T-cell (primary cell): ENCODE results near the gene PLXNA2. TPM values are rescaled to one million over a fixed set of nuclear protein-coding genes. Genes with fewer than 3 reads are reported as not detected.

Experiments
- ATAC-seq, 4 experiments: fragments of 200-7000 bp in 3 of 4; fragments of 150-1000 bp in 1 of 4; cut with Tn5 transposase; replicated peaks in 1 of 4; 1 replicate in 3 of 4; 2 replicates in 1 of 4; pipeline ENCODE4 v1.10.0; 2021; ENCODE audit warnings: moderate library complexity in 3 of 4, mild to moderate bottlenecking in 2 of 4, moderate number of reproducible peaks in 1 of 4
- CTCF ChIA-PET, 2 donors: fragments of 300-600 bp; sonication (Branson Sonifier 250); formaldehyde crosslinking; loops; one replicate each; lab custom pipeline; 2022; ENCODE audit warnings: antibody characterized with exemption in 2 of 2; lab: Charles Lee
- POLR2A ChIA-PET, 2 donors: fragments of 300-600 bp; sonication (Branson Sonifier 250); formaldehyde crosslinking; loops; one replicate each; lab custom pipeline; 2022; ENCODE audit warnings: antibody characterized with exemption in 2 of 2; lab: Charles Lee
- DNase-seq, 35 experiments: peaks; one replicate each; pipeline versions ENCODE4 v3.0.0 to v3.0.0-alpha.2; 2013 to 2023
- H3K27ac ChIP-seq: one replicate; pipeline ENCODE4 v1.5.1; 2013; ENCODE audit warnings: low read length
- H3K27me3 ChIP-seq, 2 experiments: replicated peaks in 1 of 2; 1 replicate in 1 of 2; 2 replicates in 1 of 2; pipeline versions ENCODE4 v1.6.1 to v1.7.0; 2013; ENCODE audit warnings: low read length in 1 of 2, mixed read lengths in 1 of 2; ENCODE audit not compliant: control insufficient read depth in 2 of 2, insufficient read depth in 2 of 2; ENCODE audit errors: extremely low read depth in 1 of 2
- H3K36me3 ChIP-seq, 2 donors: 1 replicate in 1 of 2; 2 replicates in 1 of 2; pipeline versions ENCODE4 v1.6.1 to v1.7.0; 2013; ENCODE audit warnings: low read length in 1 of 2; ENCODE audit not compliant: control insufficient read depth in 2 of 2, insufficient read depth in 1 of 2; ENCODE audit errors: extremely low read depth in 1 of 2
- H3K4me1 ChIP-seq, 2 experiments: 1 replicate in 1 of 2; 2 replicates in 1 of 2; pipeline versions ENCODE4 v1.6.1 to v1.7.0; 2013; ENCODE audit warnings: low read length in 2 of 2, mixed read lengths in 1 of 2; ENCODE audit not compliant: insufficient read depth in 2 of 2, control insufficient read depth in 1 of 2; ENCODE audit errors: extremely low read depth in 1 of 2
- H3K4me3 ChIP-seq, 2 donors: 1 replicate in 1 of 2; 2 replicates in 1 of 2; pipeline versions ENCODE4 v1.5.1 to v1.7.0; 2013; ENCODE audit warnings: mild to moderate bottlenecking in 2 of 2, low read length in 1 of 2, moderate library complexity in 1 of 2; ENCODE audit not compliant: control insufficient read depth in 1 of 2; ENCODE audit errors: extremely low read depth in 1 of 2
- H3K9me3 ChIP-seq: 2 replicates; pipeline ENCODE4 v1.7.0; 2013
- H3K27ac Mint-ChIP-seq, 2 donors: one replicate each; pipeline ENCODE4 v1.8.0; 2020 to 2021; ENCODE audit warnings: mild to moderate bottlenecking in 2 of 2, mixed read lengths in 2 of 2
- H3K27me3 Mint-ChIP-seq, 2 donors: one replicate each; pipeline ENCODE4 v1.8.0; 2021 to 2022; ENCODE audit warnings: mixed read lengths in 2 of 2
- H3K36me3 Mint-ChIP-seq: one replicate; pipeline ENCODE4 v1.8.0; 2021; ENCODE audit warnings: mixed read lengths
- H3K4me1 Mint-ChIP-seq, 3 donors: one replicate each; pipeline ENCODE4 v1.8.0; 2020 to 2022; ENCODE audit warnings: mixed read lengths in 3 of 3, mild to moderate bottlenecking in 1 of 3
- H3K4me3 Mint-ChIP-seq, 3 donors: one replicate each; pipeline ENCODE4 v1.8.0; 2020 to 2022; ENCODE audit warnings: mild to moderate bottlenecking in 3 of 3, mixed read lengths in 3 of 3, moderate library complexity in 3 of 3
- H3K9me3 Mint-ChIP-seq, 3 donors: one replicate each; pipeline ENCODE4 v1.8.0; 2020 to 2022; ENCODE audit warnings: mixed read lengths in 3 of 3
- WGBS: methylation state at CpG from one replicate; pipeline ENCODE4 v1.1.5; 2013; ENCODE audit warnings: missing lambda C conversion rate; ENCODE audit not compliant: insufficient coverage; 5-methylcytosine and 5-hydroxymethylcytosine counted together
- total RNA-seq, 35 experiments: library from RNA in 6 of 35; stranded (reverse) in 6 of 35; fragments of 120-200 nt in 1 of 35; gene quantifications; one replicate each; pipeline versions ENCODE4 v1.2.1 to v1.2.4 and lab custom pipeline; 2013 to 2026

Gene PLXNA2
- total RNA-seq, 5 donors from 2014 or later (not counting 1 experiment from before 2014, with no cell fraction given) = 1.3 to 2.6 (median 2.2) TPM

DNA sequence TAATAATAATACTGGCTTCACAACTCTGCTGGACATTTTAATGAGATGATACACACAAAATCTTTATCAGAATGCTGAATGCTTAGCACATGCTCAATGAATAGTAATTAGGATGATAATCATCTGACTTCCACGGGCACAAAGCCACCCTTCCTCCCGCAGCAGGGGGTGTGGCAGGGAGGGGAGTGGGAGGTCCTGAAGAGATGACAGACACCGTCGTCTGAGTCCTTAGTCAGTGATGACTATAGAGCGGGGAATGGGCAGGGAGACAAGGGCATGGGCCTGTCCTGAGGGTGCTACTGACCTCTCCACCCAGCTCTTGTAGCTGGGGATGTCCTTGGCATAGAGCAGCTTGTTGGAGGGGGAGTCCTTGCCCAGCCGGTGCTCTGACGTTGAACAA lies 215.7 kb downstream of the PLXNA2 start:
- H3K9me3 Mint-ChIP-seq = no peaks in the 10 kb centered on the region
- Histone ChIP-seq H3K9me3 (no peaks in the 10 kb centered on the region), H3K27ac (no peak overlapping the region), H3K36me3 (peaks cover 0 to 3% of the 10 kb centered on the region in 2 donors), H3K4me1 (no peaks in the 10 kb centered on the region), H3K4me3 (no peak overlapping the region), H3K27me3 (peaks cover 0 to 22% of the 10 kb centered on the region in 2 experiments)
- no peaks in the 10 kb centered on the region for H3K36me3 Mint-ChIP-seq
- POLR2A ChIA-PET = no interaction called here
- no peak overlapping the region for H3K4me3 Mint-ChIP-seq
- CTCF ChIA-PET = no interaction called here
- H3K4me1 Mint-ChIP-seq = no peaks in the 10 kb centered on the region
- H3K27ac Mint-ChIP-seq = no peak overlapping the region
- DNase-seq (no peak), ATAC-seq (no peak)
- H3K27me3 Mint-ChIP-seq = peaks cover 0 to 6% of the 10 kb centered on the region in 2 donors
- 79% methylated on average over 6 of the region's 7 CpGs for WGBS

DNA sequence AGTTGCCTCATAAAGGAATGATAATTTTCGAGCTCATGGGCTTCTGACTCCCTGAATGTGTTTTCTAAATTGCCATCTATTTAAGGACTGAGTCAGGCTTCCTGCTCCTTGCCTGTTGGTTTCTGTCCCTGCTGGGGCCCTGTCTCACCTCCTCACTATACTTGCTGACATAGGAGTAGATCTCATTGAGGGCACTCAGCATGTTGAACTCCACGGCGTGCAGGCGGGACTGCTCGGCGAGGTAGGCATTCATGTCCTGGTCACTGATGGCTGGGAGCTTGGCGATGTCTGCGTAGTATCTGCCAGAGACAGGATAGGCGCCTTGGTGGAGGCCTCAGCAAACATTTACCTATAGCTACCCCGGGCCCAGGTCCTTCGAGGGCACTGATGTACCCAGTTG lies 216.3 kb downstream of the PLXNA2 start:
- peaks cover 0 to 3% of the 10 kb centered on the region in 2 donors for H3K27me3 Mint-ChIP-seq
- H3K4me3 Mint-ChIP-seq = no peak overlapping the region
- no peaks in the 10 kb centered on the region for H3K4me1 ChIP-seq
- H3K27ac ChIP-seq = no peak overlapping the region
- ChIA-PET POLR2A (no interaction called here), CTCF (no interaction called here)
- peaks cover 0 to 23% of the 10 kb centered on the region in 2 experiments for H3K27me3 ChIP-seq
- H3K36me3 Mint-ChIP-seq = no peaks in the 10 kb centered on the region
- ATAC-seq (no peak), DNase-seq (no peak)
- no peaks in the 10 kb centered on the region for H3K9me3 Mint-ChIP-seq
- H3K4me1 Mint-ChIP-seq = no peaks in the 10 kb centered on the region
- H3K4me3 ChIP-seq = no peak overlapping the region
- 83% methylated on average over 11 of the region's 11 CpGs for WGBS
- no peak overlapping the region for H3K27ac Mint-ChIP-seq
- no peaks in the 10 kb centered on the region for H3K36me3 ChIP-seq
- H3K9me3 ChIP-seq = no peaks in the 10 kb centered on the region

DNA sequence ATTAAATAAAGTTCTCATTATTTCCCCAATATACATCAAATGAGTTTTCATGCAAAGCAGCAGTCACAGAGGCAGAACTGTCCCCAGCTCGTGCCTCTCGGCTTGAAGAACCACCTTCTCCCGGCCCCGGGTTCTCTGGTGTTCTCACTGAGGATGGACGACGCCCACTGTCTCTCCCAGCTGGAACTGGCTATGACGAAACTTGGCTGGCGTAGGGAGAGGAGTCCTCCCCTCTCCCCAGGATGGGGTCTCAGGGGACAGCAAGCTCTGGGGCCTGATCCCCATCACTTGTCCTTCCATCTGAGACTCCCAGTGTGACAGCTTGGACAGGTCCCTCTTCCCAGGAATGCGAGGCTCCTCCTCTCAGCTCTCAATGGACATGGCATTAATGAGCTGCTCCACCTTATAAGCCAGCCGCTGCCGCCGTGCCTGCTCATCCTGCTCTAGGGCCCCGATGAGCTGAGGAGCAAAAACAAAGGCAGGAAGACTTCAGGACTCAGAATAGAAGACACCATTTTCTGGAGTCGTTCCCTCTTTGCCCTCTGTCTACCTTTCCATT lies 217.2 kb downstream of the PLXNA2 start:
- ATAC-seq (no peak), DNase-seq (no peak)
- Histone ChIP-seq H3K27me3 (peaks cover 0 to 26% of the 10 kb centered on the region in 2 experiments), H3K36me3 (no peaks in the 10 kb centered on the region), H3K4me3 (no peak overlapping the region), H3K27ac (no peak overlapping the region), H3K9me3 (no peaks in the 10 kb centered on the region), H3K4me1 (no peaks in the 10 kb centered on the region)
- CTCF ChIA-PET = no interaction called here
- Mint-ChIP-seq H3K27me3 (no peaks in the 10 kb centered on the region), H3K4me1 (no peaks in the 10 kb centered on the region), H3K36me3 (no peaks in the 10 kb centered on the region), H3K9me3 (no peaks in the 10 kb centered on the region), H3K4me3 (no peak overlapping the region), H3K27ac (no peak overlapping the region)
- POLR2A ChIA-PET = no interaction called here
- WGBS = 76% methylated on average over 13 of the region's 14 CpGs

DNA sequence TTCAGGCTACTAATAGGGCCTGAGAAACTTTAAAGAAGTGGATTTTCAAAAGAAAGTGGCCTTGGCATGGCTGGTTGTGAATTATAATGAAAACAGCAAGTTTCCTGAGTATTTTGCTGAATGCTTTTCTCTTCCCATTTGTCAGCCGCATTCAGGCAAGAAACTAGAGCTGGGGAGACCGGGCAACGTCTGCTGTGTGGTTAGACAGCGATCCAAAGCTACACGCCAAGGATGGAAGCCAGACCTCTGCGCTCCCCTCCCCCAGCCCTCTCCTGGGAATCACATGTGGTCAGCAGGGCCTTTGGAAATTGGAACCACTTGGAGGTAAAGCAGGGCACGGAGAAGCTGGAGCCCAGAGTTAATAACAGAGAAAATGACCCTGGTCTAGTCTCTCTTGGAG lies 219.2 kb downstream of the PLXNA2 start:
- Histone ChIP-seq H3K9me3 (no peaks in the 10 kb centered on the region), H3K4me3 (no peak overlapping the region), H3K4me1 (no peaks in the 10 kb centered on the region), H3K27me3 (peaks cover 0 to 12% of the 10 kb centered on the region in 2 experiments), H3K27ac (no peak overlapping the region), H3K36me3 (no peaks in the 10 kb centered on the region)
- H3K4me1 Mint-ChIP-seq = no peaks in the 10 kb centered on the region
- no peaks in the 10 kb centered on the region for H3K36me3 Mint-ChIP-seq
- 94% methylated on average over 5 of the region's 7 CpGs for WGBS
- ChIA-PET CTCF (interaction anchor here (0.5 to 1.0 kb wide), 2 partner anchors 9 to 333 kb away, joined by 3 to 4 read pairs; no protein-coding TSS in a partner anchor), POLR2A (no interaction called here)
- no peak for ATAC-seq
- DNase-seq = no peak
- no peak overlapping the region for H3K27ac Mint-ChIP-seq
- H3K9me3 Mint-ChIP-seq = no peaks in the 10 kb centered on the region
- no peak overlapping the region for H3K4me3 Mint-ChIP-seq
- H3K27me3 Mint-ChIP-seq = no peaks in the 10 kb centered on the region

DNA sequence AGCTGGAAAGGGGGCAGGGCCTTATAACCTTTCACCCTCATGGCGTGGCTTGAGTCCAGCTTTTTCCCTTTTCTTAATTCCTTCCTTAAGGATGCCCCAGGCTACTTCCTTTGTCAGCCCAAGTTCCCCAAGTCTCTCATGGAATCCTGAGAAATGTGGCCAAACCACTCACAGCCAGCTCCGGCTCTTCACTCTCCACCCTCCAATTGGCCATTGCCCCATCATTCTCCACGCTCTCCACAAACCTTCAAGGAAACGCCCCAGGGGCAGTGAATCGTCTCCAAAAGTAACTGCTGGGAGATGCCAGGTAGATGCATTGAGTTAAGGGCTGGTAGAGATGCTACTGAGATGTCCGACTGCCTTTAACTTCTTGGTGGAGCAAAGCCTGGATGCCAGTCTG lies 219.8 kb downstream of the PLXNA2 start:
- H3K4me3 ChIP-seq = no peak overlapping the region
- peaks cover 0 to 4% of the 10 kb centered on the region in 2 donors for H3K27me3 Mint-ChIP-seq
- WGBS = 58% methylated on average over 2 of the region's 6 CpGs
- no peaks in the 10 kb centered on the region for H3K4me1 Mint-ChIP-seq
- no peaks in the 10 kb centered on the region for H3K9me3 ChIP-seq
- peaks cover 0 to 12% of the 10 kb centered on the region in 2 experiments for H3K27me3 ChIP-seq
- no peaks in the 10 kb centered on the region for H3K4me1 ChIP-seq
- H3K27ac ChIP-seq = no peak overlapping the region
- no peak overlapping the region for H3K4me3 Mint-ChIP-seq
- no peak overlapping the region for H3K27ac Mint-ChIP-seq
- H3K36me3 ChIP-seq = no peaks in the 10 kb centered on the region
- DNase-seq (no peak), ATAC-seq (no peak)
- ChIA-PET POLR2A (no interaction called here), CTCF (interaction anchor here in 1 of 2 donors (1.0 kb wide), 1 partner anchor 8 kb away, joined by 3 read pairs; no protein-coding TSS in a partner anchor)
- H3K36me3 Mint-ChIP-seq = no peaks in the 10 kb centered on the region
- no peaks in the 10 kb centered on the region for H3K9me3 Mint-ChIP-seq

DNA sequence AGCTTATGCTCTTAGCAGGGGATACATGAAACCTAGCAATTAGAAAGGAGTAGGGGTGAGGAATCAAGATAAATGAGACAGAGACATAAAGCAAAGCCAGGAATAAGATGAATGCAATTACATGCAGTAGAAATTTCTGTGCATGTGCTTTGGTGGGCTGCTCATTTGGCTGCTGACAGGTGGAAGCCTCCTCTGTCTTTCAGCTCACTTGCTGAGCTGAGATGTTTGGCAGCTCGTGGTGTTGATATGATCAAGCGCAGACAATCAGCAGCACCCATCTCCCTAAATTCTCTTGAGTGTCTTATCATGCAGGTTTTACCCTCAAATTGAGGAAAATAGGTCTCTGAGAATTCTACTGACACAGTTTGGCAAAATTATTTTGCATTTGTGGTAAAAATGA lies 224.9 kb downstream of the PLXNA2 start:
- Mint-ChIP-seq H3K4me3 (no peak overlapping the region), H3K9me3 (no peaks in the 10 kb centered on the region), H3K4me1 (no peaks in the 10 kb centered on the region), H3K27ac (no peak overlapping the region), H3K36me3 (no peaks in the 10 kb centered on the region), H3K27me3 (peaks cover 2 to 10% of the 10 kb centered on the region in 2 donors)
- CTCF ChIA-PET = interaction anchor here (0.5 to 1.9 kb wide), 4 partner anchors 74 to 449 kb away, joined by 3 to 5 read pairs (median 4); no protein-coding TSS in a partner anchor
- Histone ChIP-seq H3K27me3 (peaks cover 0 to 19% of the 10 kb centered on the region in 2 experiments), H3K36me3 (no peaks in the 10 kb centered on the region), H3K4me1 (no peaks in the 10 kb centered on the region), H3K9me3 (no peaks in the 10 kb centered on the region), H3K4me3 (no peak overlapping the region), H3K27ac (no peak overlapping the region)
- WGBS = 33% methylated on average over 1 of the region's 2 CpGs
- POLR2A ChIA-PET = no interaction called here
- DNase-seq = no peak
- ATAC-seq = no peak
